Stimulated activated naive CD8-positive, alpha-beta T cell treated with anti-CD3 and anti-CD28 coated beads, Interleukin-15, Interleukin-2, amounts not matched to agents 100 ng/mL and 50 ng/mL, for 24 hours (primary cell): ENCODE results near the gene ARHGEF39.
"Not testable (repeated sequence)": the region's sequence is repeated elsewhere in the genome, so short reads cannot be mapped to it uniquely, and the experiment has no call there.

ENCODE experiments used
- H3K27ac Mint-ChIP-seq: one replicate; pipeline ENCODE4 v1.8.0; 2021; ENCODE audit warnings: mild to moderate bottlenecking, mixed read lengths
- H3K27me3 Mint-ChIP-seq: one replicate; pipeline ENCODE4 v1.8.0; 2021; ENCODE audit warnings: mixed read lengths
- H3K36me3 Mint-ChIP-seq: one replicate; pipeline ENCODE4 v1.8.0; 2021; ENCODE audit warnings: low read depth, mixed read lengths
- H3K4me1 Mint-ChIP-seq: one replicate; pipeline ENCODE4 v1.8.0; 2021; ENCODE audit warnings: low read depth, mixed read lengths
- H3K4me3 Mint-ChIP-seq: one replicate; pipeline ENCODE4 v1.8.0; 2021; ENCODE audit warnings: mild to moderate bottlenecking, mixed read lengths
- H3K9me3 Mint-ChIP-seq: one replicate; pipeline ENCODE4 v1.8.0; 2021; ENCODE audit warnings: mixed read lengths

Gene ARHGEF39

GRCh38 chr9:35639631-35640030 lies 25.4 kb downstream of the ARHGEF39 start:
- peaks cover 5% of the 10 kb centered on the region for H3K9me3 Mint-ChIP-seq

GRCh38 chr9:35639225-35639624 lies 25.8 kb downstream of the ARHGEF39 start:
- H3K4me1 Mint-ChIP-seq = peaks cover 72% of the 10 kb centered on the region
- H3K36me3 Mint-ChIP-seq = peaks cover 18% of the 10 kb centered on the region
- not testable (repeated sequence) for H3K9me3 Mint-ChIP-seq, H3K27me3 Mint-ChIP-seq
- peak overlapping the region; percentile 95 for H3K27ac Mint-ChIP-seq
- H3K4me3 Mint-ChIP-seq = peak overlapping the region; percentile 71

More at GRCh38 chr9:35639631-35640030, 25.4 kb downstream of the ARHGEF39 start:
- peaks cover 73% of the 10 kb centered on the region for H3K4me1 Mint-ChIP-seq
- H3K27ac Mint-ChIP-seq = peak overlapping the region; percentile 95
- peaks cover 22% of the 10 kb centered on the region for H3K36me3 Mint-ChIP-seq
- H3K4me3 Mint-ChIP-seq = peak overlapping the region; percentile 71
- no peaks in the 10 kb centered on the region for H3K27me3 Mint-ChIP-seq

GRCh38 chr9:35638751-35639150 lies 26.2 kb downstream of the ARHGEF39 start:
- not testable (repeated sequence) for H3K27me3 Mint-ChIP-seq
- peak overlapping the region; percentile 71 for H3K4me3 Mint-ChIP-seq

GRCh38 chr9:35637427-35637955 lies 27.5 kb downstream of the ARHGEF39 start:
- not testable (repeated sequence) for H3K27me3 Mint-ChIP-seq, H3K4me3 Mint-ChIP-seq, H3K9me3 Mint-ChIP-seq
- Mint-ChIP-seq H3K4me1 (peaks cover 70% of the 10 kb centered on the region), H3K27ac (peak overlapping the region; percentile 91), H3K36me3 (peaks cover 18% of the 10 kb centered on the region)

More at GRCh38 chr9:35638751-35639150, 26.2 kb downstream of the ARHGEF39 start:
- Mint-ChIP-seq H3K4me1 (peaks cover 70% of the 10 kb centered on the region), H3K27ac (peak overlapping the region; percentile 95), H3K36me3 (peaks cover 18% of the 10 kb centered on the region)
- not testable (repeated sequence) for H3K9me3 Mint-ChIP-seq

- Mint-ChIP-seq H3K27ac (peak overlapping the region; percentile 91), H3K36me3 (peaks cover 18% of the 10 kb centered on the region)
Measured at GRCh38 chr9:35636877-35637246, 28.1 kb downstream of the ARHGEF39 start.

GRCh38 chr9:35636135-35636876 lies 28.7 kb downstream of the ARHGEF39 start:
- H3K4me3 Mint-ChIP-seq = peak overlapping the region; percentile 58
- H3K9me3 Mint-ChIP-seq = peaks cover 5% of the 10 kb centered on the region
- H3K27ac Mint-ChIP-seq = peak overlapping the region; percentile 91

More at GRCh38 chr9:35636877-35637246, 28.1 kb downstream of the ARHGEF39 start:
- not testable (repeated sequence) for H3K4me3 Mint-ChIP-seq, H3K9me3 Mint-ChIP-seq, H3K27me3 Mint-ChIP-seq
- H3K4me1 Mint-ChIP-seq = peaks cover 70% of the 10 kb centered on the region

GRCh38 chr9:35635730-35636129 lies 29.3 kb downstream of the ARHGEF39 start:
- Mint-ChIP-seq H3K27me3 (no peaks in the 10 kb centered on the region), H3K9me3 (peaks cover 5% of the 10 kb centered on the region), H3K4me3 (peak overlapping the region; percentile 58), H3K4me1 (peaks cover 60% of the 10 kb centered on the region), H3K36me3 (peaks cover 8% of the 10 kb centered on the region), H3K27ac (peak overlapping the region; percentile 91)

More at GRCh38 chr9:35636135-35636876, 28.7 kb downstream of the ARHGEF39 start:
- peaks cover 14% of the 10 kb centered on the region for H3K36me3 Mint-ChIP-seq
- H3K4me1 Mint-ChIP-seq = peaks cover 65% of the 10 kb centered on the region
- H3K27me3 Mint-ChIP-seq = no peaks in the 10 kb centered on the region

GRCh38 chr9:35629597-35629996 lies 35.4 kb downstream of the ARHGEF39 start:
- H3K36me3 Mint-ChIP-seq = no peaks in the 10 kb centered on the region
- no peak overlapping the region for H3K4me3 Mint-ChIP-seq
- H3K27me3 Mint-ChIP-seq = no peaks in the 10 kb centered on the region
- no peaks in the 10 kb centered on the region for H3K9me3 Mint-ChIP-seq
- H3K27ac Mint-ChIP-seq = no peak overlapping the region
- H3K4me1 Mint-ChIP-seq = peaks cover 35% of the 10 kb centered on the region

- Mint-ChIP-seq H3K4me3 (no peak overlapping the region), H3K27ac (no peak overlapping the region), H3K27me3 (no peaks in the 10 kb centered on the region), H3K36me3 (no peaks in the 10 kb centered on the region), H3K9me3 (no peaks in the 10 kb centered on the region), H3K4me1 (peaks cover 32% of the 10 kb centered on the region)
Measured at GRCh38 chr9:35628389-35628991, 36.5 kb downstream of the ARHGEF39 start.

- no peaks in the 10 kb centered on the region for H3K36me3 Mint-ChIP-seq
- H3K27ac Mint-ChIP-seq = peak overlapping the region; percentile 58
- no peaks in the 10 kb centered on the region for H3K27me3 Mint-ChIP-seq
- no peak overlapping the region for H3K4me3 Mint-ChIP-seq
- peaks cover 32% of the 10 kb centered on the region for H3K4me1 Mint-ChIP-seq
- no peaks in the 10 kb centered on the region for H3K9me3 Mint-ChIP-seq
Measured at GRCh38 chr9:35627575-35627974, 37.4 kb downstream of the ARHGEF39 start.

- Mint-ChIP-seq H3K9me3 (no peaks in the 10 kb centered on the region), H3K27me3 (no peaks in the 10 kb centered on the region), H3K36me3 (no peaks in the 10 kb centered on the region), H3K4me1 (peaks cover 67% of the 10 kb centered on the region), H3K4me3 (peak overlapping the region; percentile 84), H3K27ac (peak overlapping the region; percentile 95)
Measured at GRCh38 chr9:35619800-35620158, 45.2 kb downstream of the ARHGEF39 start.

GRCh38 chr9:35618854-35619799 lies 45.9 kb downstream of the ARHGEF39 start:
- H3K9me3 Mint-ChIP-seq = no peaks in the 10 kb centered on the region
- peak overlapping the region; percentile 84 for H3K4me3 Mint-ChIP-seq
- peak overlapping the region; percentile 95 for H3K27ac Mint-ChIP-seq
- H3K27me3 Mint-ChIP-seq = no peaks in the 10 kb centered on the region
- H3K4me1 Mint-ChIP-seq = peaks cover 67% of the 10 kb centered on the region
- no peaks in the 10 kb centered on the region for H3K36me3 Mint-ChIP-seq

- Mint-ChIP-seq H3K4me1 (peaks cover 67% of the 10 kb centered on the region), H3K4me3 (peak within 1 kb of the TSS; percentile 84), H3K36me3 (no peaks in the 10 kb centered on the region), H3K27ac (peak within 1 kb of the TSS; percentile 95), H3K27me3 (no peaks in the 10 kb centered on the region), H3K9me3 (no peaks in the 10 kb centered on the region)
Measured at GRCh38 chr9:35618325-35618727, 46.7 kb downstream of the ARHGEF39 start, which contains the start of gene CD72. TSS of gene CD72 (minus strand) at chr9:35618413. CDS start at chr9:35618303, 110 bp downstream.

GRCh38 chr9:35617548-35617947 lies 47.4 kb downstream of the ARHGEF39 start:
- H3K27ac Mint-ChIP-seq = peak overlapping the region; percentile 95

More at GRCh38 chr9:35617548-35617947, 47.4 kb downstream of the ARHGEF39 start:
- Mint-ChIP-seq H3K4me1 (peaks cover 67% of the 10 kb centered on the region), H3K27me3 (no peaks in the 10 kb centered on the region), H3K4me3 (peak overlapping the region; percentile 84), H3K36me3 (no peaks in the 10 kb centered on the region), H3K9me3 (no peaks in the 10 kb centered on the region)
